GM12892 (cell line): Measurements from ENCODE around the gene SEMA3A.
A peak's percentile ranks its signal among the peaks of the same experiment; 100 is the strongest.

Experiments
- DNase-seq: peaks from one replicate; pipeline ENCODE4 v3.0.0; 2011; ENCODE audit not compliant: insufficient read length
- FAIRE-seq: peaks from 2 replicates; lab custom pipeline; 2011; peaks lifted over from hg19 to GRCh38; lab: Jason Lieb, UNC
- POLR2A ChIP-seq: IDR thresholded peaks from 2 replicates; pipeline ENCODE4 v1.6.1; 2011; ENCODE audit warnings: low read depth, low read length, control low read depth
- POLR2AphosphoS5 ChIP-seq: IDR thresholded peaks from 2 replicates; pipeline ENCODE4 v1.6.1; 2011; ENCODE audit warnings: low read depth, low read length, control low read depth
- TAF1 ChIP-seq: IDR thresholded peaks from 2 replicates; pipeline ENCODE4 v1.6.1; 2011; ENCODE audit warnings: low read depth, mild to moderate bottlenecking, control low read depth, low read length, borderline replicate concordance

The SEMA3A gene

GRCh38 chr7:83956104-83956503, 238.5 kb downstream of the SEMA3A start:
- DNase-seq: no peak
- peak; percentile 40 for FAIRE-seq
- TF ChIP-seq POLR2A: no peak
- no peak for TF ChIP-seq TAF1

DNA sequence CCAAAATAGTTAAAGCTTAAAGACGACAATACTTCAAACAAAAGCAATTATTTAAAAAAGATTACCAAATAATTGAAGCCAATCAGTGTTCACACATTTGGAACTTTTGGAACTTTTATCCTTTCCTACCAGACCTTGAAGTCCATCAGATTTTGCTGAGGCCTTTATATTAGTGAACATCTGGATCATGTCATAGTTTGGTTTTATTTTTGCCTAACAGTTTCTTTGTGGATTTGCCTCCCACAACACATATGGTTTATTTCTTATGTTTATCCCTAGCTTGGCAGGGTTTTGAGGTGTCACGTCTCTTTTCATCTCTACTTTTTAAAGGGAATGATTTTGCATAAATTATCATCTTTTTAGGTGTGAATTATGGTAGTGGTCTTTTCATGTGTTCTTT, 242.4 kb downstream of the SEMA3A start:
- TF ChIP-seq TAF1: no peak
- no peak for TF ChIP-seq POLR2A
- no peak for TF ChIP-seq POLR2AphosphoS5
- FAIRE-seq (no peak), DNase-seq (no peak)

GRCh38 chr7:83947260-83947659, 247.3 kb downstream of the SEMA3A start:
- TF ChIP-seq POLR2AphosphoS5: no peak
- no peak for TF ChIP-seq TAF1
- TF ChIP-seq POLR2A: no peak

DNA sequence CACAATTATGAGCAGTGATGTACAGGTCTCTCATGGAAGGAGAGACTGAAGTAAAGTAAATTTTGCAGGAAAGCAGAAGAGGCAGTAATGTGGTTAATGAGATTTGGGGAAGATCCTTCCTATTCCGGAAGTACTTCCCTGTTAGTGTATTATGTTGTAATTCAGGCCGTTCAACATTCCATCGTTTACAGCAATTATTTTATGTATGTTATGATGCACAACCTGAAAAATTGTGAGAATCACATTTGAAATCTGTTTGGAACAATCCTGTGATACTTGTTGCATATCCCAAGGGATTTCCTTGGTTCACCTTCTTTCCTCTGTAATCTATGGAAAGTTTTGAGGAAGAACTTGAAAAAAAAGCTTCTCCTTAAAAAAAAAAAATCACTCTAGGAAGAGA, 247.8 kb downstream of the SEMA3A start:
- DNase-seq (no peak), FAIRE-seq (no peak)
- TF ChIP-seq TAF1 (no peak), POLR2A (no peak), POLR2AphosphoS5 (no peak)

More at GRCh38 chr7:83947260-83947659, 247.3 kb downstream of the SEMA3A start:
- FAIRE-seq (no peak), DNase-seq (no peak)

DNA sequence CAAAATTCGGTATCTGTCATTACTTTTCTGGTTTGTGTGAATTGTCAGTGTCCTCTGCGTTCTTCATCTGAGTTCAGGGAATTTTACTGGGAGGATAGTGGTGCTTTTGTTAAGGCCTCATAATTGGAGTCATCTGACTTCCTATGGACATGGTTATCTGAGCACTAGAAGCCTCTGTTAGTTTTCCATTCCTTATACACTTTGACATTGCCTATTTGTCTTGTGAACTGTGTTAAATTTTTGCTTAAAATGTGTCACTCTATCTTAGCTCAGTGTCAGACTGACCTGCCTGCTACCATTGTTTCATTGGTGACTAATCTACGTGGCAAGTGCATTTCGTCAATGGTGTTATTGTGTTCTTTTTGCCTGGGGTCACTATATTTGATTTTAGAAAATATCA, 253.3 kb downstream of the SEMA3A start:
- TF ChIP-seq TAF1: no peak
- no peak for TF ChIP-seq POLR2A
- TF ChIP-seq POLR2AphosphoS5: no peak
- DNase-seq: no peak
- no peak for FAIRE-seq

GRCh38 chr7:83937930-83938329, 256.7 kb downstream of the SEMA3A start:
- no peak for DNase-seq
- TF ChIP-seq POLR2AphosphoS5 (no peak), POLR2A (no peak), TAF1 (no peak)
- no peak for FAIRE-seq

- TF ChIP-seq POLR2AphosphoS5: no peak
- TF ChIP-seq POLR2A: no peak
- TF ChIP-seq TAF1: no peak
- DNase-seq (peak; percentile 4), FAIRE-seq (peak; percentile 50)
Measured at GRCh38 chr7:83936056-83936708, 258.4 kb downstream of the SEMA3A start.

DNA sequence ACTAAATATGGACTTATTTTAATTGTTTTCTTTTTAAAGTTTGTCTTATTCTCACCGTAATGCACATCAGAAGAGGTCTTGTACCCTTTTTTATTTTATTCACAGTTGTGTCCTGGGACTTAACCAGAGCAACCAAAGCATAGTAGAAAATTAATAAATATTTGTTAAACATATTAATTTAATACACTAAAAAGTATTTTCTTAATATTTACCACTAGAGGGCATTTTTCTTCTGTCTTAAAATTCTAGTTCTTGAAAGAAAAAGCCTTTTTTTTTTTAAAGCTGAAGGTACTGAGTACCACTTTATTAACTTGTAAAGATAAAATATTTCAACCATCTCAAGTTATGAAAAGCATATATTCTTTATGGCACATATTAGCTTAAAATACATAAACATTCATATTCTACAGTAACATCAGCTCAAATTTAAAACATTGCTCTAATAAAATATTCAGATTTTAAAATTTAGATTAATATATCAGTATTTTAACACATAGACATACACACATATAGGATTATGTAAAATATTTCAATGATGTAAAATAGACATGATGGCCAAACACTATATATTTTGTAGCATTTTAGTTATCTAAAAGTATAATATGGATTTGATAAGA, 260.4 kb downstream of the SEMA3A start:
- TF ChIP-seq POLR2AphosphoS5: no peak
- TF ChIP-seq TAF1: no peak
- TF ChIP-seq POLR2A: no peak
- DNase-seq: no peak
- FAIRE-seq: no peak

DNA sequence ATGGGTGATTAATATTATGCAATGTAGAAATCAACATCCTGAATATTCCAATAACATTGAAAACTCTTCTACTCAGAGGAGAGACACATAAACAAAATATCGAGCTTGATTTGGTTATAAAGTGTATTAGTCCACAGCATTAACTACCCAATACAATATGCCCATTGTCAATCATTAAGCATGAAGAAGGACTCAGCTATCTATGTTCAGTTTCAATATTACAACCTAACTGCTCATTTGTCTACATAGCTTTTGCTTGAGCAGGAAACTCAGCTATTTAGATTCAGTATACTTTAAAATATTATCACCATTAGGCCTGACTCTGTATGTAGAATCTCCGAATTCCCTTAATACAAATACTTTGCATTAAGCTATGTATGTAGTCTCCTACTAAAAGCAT, 262.6 kb downstream of the SEMA3A start:
- TF ChIP-seq POLR2AphosphoS5 (no peak), POLR2A (no peak), TAF1 (no peak)
- FAIRE-seq (no peak), DNase-seq (no peak)

- DNase-seq: no peak
- no peak for FAIRE-seq
- no peak for TF ChIP-seq TAF1
- TF ChIP-seq POLR2AphosphoS5: no peak
- TF ChIP-seq POLR2A: no peak
Measured at GRCh38 chr7:83930262-83930661, 264.3 kb downstream of the SEMA3A start.

- no peak for FAIRE-seq
- no peak for TF ChIP-seq POLR2A
- TF ChIP-seq POLR2AphosphoS5: no peak
- TF ChIP-seq TAF1: no peak
Measured at GRCh38 chr7:83925860-83926259, 268.7 kb downstream of the SEMA3A start.

DNA sequence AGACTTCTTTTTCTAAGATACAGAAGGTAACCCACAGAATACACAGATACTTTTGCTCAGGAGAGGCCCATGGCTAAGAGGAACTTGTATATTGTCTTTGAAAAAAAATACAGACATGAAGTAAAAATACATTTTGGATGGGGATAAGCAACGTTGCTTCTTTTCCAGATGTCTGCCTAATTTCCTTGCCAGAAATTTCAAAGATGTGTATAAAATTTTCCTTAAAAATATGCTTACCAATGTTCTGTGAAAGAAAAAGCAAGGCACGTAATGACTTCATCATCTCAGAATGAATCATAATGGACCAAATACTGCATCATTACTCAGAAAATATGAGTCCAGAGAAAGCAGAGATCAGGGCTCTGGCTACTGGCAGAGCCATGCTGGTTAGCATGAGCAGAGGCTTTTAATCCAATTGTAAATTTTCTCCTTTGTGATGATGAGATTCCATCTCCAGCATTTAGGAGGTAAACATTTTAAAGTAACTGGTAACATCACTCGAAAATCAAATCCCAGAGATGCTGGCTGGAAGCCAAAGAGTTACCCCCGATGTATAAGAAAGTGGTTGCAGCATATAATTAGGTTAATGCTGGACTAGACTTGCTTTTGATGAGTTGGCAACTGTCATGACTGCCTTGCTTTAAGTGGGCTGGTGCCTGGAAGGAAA, 272.5 kb downstream of the SEMA3A start:
- TF ChIP-seq TAF1 (no peak), POLR2AphosphoS5 (no peak), POLR2A (no peak)
- FAIRE-seq: no peak
- DNase-seq: no peak

More at GRCh38 chr7:83925860-83926259, 268.7 kb downstream of the SEMA3A start:
- DNase-seq: no peak
